IPS-20b (cell line): ENCODE data around the gene EVI5L.

ENCODE experiments used
- H3K27ac ChIP-seq: one replicate; pipeline ENCODE4 v1.5.1; 2013; ENCODE audit warnings: low read length
- H3K27me3 ChIP-seq: 2 replicates; pipeline ENCODE4 v1.6.1; 2013; ENCODE audit warnings: mild to moderate bottlenecking, low read length, inconsistent platforms; ENCODE audit not compliant: insufficient read depth
- H3K36me3 ChIP-seq: 2 replicates; pipeline ENCODE4 v1.6.1; 2013; ENCODE audit warnings: low read depth, mild to moderate bottlenecking, inconsistent platforms, low read length, moderate library complexity; ENCODE audit not compliant: insufficient read depth
- H3K4me1 ChIP-seq: 2 replicates; pipeline ENCODE4 v1.6.1; 2013; ENCODE audit warnings: mild to moderate bottlenecking, control low read depth, inconsistent platforms, low read length, moderate library complexity; ENCODE audit not compliant: insufficient read depth
- H3K4me3 ChIP-seq: 2 replicates; pipeline ENCODE4 v1.5.1; 2013; ENCODE audit warnings: mild to moderate bottlenecking, low read length, inconsistent platforms
- H3K9ac ChIP-seq: 2 replicates; pipeline ENCODE4 v1.6.1; 2013; ENCODE audit warnings: low read depth, mild to moderate bottlenecking, inconsistent platforms, low read length, moderate library complexity
- H3K9me3 ChIP-seq: 2 replicates; pipeline ENCODE4 v1.6.1; 2013; ENCODE audit warnings: mild to moderate bottlenecking, low read depth, low read length, inconsistent platforms; ENCODE audit not compliant: insufficient read depth

EVI5L gene

DNA sequence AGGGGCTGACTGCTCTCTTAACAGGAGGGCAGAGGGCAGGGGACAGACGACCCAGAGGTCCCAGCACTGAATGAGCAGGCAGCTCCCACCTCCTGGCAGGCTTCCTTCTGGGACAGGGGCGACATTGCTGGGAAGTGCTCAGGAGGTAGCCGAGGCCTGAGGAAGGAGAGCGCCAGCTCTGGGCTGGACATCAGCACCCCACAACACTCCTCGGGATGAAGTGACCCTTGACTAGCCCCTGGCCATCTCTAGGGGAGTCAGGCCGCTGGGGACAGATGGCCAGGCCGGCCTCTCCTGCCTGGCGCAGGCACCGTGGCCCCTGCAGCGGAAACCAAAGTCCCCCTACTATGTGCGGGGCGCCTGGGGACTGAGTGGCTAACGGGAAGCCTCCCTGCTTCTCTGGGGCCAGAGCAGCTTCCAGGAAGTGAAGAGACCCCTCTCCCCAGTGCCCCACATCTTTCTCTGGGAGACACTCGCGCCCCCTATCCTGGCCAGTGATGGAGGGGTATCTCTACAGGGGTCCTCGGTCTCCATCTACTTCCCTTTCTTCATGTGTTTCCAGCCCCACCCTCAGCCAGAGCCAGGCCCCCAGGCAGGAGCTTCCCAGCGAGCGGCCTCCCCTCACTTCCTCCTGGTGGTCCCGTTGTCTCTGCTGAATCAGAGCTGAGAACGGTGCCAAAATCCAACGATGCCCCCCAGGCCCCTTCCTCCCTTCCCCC lies 34.1 kb downstream of the EVI5L start:
- peaks cover 9% of the 10 kb centered on the region for H3K4me1 ChIP-seq
- no peak overlapping the region for H3K9ac ChIP-seq
- H3K27ac ChIP-seq, result no peak overlapping the region
- no peaks in the 10 kb centered on the region for H3K9me3 ChIP-seq
- H3K4me3 ChIP-seq, result no peak overlapping the region
- H3K27me3 ChIP-seq, result peaks cover 79% of the 10 kb centered on the region
- H3K36me3 ChIP-seq, result no peaks in the 10 kb centered on the region

DNA sequence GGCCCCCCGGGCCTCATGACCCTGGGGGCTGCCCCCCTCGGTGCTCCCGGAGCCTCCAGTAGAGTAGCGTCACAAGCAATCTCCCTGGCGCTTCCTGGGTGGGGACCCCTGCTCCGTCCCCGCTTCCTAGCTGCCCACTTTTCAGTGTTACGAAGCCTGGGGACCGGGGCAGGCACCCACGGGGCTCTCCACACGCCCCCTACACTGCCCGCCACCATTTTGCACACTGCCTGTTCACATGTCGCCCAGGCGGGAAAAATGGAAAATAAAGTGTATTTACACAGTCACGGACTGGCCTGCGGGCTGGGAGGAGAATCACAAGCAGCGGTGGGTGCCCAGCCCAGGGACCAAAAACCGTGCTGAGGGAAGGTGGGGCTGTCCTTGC lies 34.7 kb downstream of the EVI5L start:
- H3K4me3 ChIP-seq, result no peak overlapping the region
- peaks cover 9% of the 10 kb centered on the region for H3K4me1 ChIP-seq
- H3K27ac ChIP-seq, result no peak overlapping the region
- no peaks in the 10 kb centered on the region for H3K9me3 ChIP-seq
- no peaks in the 10 kb centered on the region for H3K36me3 ChIP-seq
- H3K27me3 ChIP-seq, result peaks cover 77% of the 10 kb centered on the region
- no peak overlapping the region for H3K9ac ChIP-seq

DNA sequence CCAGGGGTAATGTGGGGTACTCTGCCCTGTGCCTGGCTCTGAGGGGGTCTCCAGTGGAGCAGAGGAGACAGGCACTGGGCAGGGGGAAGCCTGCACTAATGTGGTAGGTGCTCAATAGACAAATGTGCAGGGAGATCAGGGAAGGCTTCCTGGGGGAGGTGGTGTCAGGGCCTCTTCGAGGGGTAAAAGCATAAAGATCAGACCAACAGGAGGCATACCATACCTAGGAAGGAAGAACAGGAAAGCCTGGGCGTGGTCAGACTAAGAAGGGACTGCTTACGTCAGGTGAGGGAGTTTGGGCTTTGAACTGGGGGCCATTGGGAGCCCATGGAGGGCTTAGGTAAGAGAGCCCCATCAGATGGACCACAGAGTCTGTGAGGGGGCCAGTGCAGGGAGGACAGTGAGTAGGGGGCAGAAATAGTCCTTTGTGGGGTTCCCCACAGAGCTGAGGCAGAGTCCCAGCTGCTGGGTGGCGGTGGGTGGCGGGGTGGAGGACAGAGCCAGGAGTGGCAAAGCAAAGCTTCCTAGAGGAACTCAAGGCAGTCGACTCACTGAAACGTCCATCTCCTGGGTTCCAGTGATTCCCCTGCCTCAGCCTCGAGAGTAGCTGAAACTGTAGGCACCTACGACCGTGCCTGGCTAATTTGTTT lies 35.4 kb downstream of the EVI5L start:
- peaks cover 71% of the 10 kb centered on the region for H3K27me3 ChIP-seq
- no peak overlapping the region for H3K4me3 ChIP-seq
- H3K4me1 ChIP-seq, result peaks cover 9% of the 10 kb centered on the region

DNA sequence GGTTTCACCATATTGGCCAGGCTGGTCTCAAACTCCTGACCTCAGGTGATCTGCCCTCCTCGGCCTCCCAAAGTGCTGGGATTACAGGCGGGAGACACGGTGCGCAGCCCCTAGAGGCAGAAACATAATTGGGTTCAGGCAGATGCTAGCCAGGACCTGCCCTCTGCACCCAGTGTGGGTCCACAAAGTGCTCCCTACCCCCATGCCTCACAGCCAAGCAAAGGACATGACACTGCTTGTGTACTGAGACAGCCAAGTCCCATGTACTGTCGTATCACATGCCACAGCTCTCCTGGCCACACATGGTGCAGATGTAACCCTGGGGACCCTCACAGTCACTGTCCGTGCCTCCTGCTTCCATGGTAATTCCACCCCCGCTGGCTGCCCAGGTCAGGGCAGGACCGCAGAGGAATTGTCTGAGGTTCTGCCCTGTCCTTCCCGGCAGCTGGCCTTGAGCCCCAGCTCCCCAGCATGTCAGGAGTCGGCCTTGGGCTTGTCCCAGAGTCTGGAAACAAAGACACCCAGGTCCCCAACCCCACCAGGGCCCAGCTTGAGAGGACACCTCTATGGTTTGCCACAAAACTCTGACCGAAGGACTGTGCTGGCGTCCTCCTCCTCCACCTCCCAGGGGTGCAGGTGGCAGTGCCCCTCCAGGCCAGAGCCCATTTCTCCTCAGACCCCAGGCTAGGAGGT lies 36.5 kb downstream of the EVI5L start:
- H3K9me3 ChIP-seq, result no peaks in the 10 kb centered on the region
- H3K27me3 ChIP-seq, result peaks cover 59% of the 10 kb centered on the region
- peaks cover 2% of the 10 kb centered on the region for H3K4me1 ChIP-seq
- no peak overlapping the region for H3K27ac ChIP-seq
- no peaks in the 10 kb centered on the region for H3K36me3 ChIP-seq
- no peak overlapping the region for H3K4me3 ChIP-seq
- H3K9ac ChIP-seq, result no peak overlapping the region

More for the DNA sequence above, 35.4 kb downstream of the EVI5L start:
- no peak overlapping the region for H3K27ac ChIP-seq
- no peaks in the 10 kb centered on the region for H3K9me3 ChIP-seq
- no peak overlapping the region for H3K9ac ChIP-seq
- no peaks in the 10 kb centered on the region for H3K36me3 ChIP-seq

DNA sequence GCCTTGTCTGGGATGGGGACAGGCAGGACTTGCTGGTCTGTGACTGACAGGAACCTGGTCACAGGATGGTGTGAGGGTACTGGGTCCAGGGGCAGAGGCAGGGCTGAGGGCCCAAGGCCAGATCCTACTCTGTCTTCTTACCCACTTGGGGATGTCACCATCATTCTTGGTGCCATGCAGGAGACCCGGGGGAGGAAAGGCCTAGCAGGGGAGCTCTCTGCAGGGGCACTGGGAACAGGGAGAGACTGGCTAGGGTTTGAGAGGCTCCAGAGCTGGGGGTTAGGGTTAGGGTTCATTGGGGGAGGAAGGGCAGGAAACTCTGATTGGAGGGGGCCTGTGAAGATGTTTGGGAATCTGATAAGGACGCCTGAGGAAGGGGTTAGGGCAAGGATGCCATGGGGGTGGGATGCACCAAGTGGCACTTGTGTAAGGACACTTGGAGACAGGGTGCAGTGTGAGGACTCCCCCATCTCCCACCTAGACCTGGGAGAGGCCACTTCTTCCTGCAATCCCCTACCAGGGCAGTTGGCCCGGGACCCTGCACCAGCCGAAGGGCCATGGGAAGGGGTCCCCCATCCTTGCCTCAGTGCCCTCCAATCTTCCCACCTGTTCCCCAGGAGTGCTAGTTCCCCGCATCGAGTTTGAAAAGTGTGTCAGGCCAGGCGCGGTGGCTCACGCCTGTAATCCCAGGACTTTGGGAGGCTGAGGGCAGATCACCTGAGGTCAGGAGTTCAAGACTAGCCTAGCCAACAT lies 37.2 kb downstream of the EVI5L start:
- Histone ChIP-seq H3K27me3 (peaks cover 52% of the 10 kb centered on the region), H3K9me3 (no peaks in the 10 kb centered on the region), H3K27ac (no peak overlapping the region), H3K36me3 (no peaks in the 10 kb centered on the region), H3K9ac (no peak overlapping the region), H3K4me3 (no peak overlapping the region), H3K4me1 (no peaks in the 10 kb centered on the region; the same call in 1 of the 2 replicates)

DNA sequence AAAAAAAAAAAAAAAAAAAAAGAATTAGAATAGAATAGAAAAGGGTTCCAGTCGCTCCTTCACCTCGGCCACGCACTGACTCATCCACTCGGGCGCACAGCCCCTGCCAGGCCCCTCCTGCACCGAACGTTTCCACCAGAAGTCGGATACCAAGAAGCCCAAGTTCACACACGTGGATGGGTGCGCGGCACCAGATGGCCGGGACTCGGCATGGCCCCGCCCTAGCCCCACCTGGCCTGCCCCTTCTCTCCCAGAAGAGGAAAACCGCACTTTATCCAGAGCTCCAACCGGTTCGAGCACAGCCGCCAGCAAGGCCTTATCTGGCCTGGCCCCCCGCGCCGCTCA lies 38.3 kb downstream of the EVI5L start:
- H3K4me3 ChIP-seq, result no peak overlapping the region
- H3K4me1 ChIP-seq, result no peaks in the 10 kb centered on the region; the same call in 1 of the 2 replicates
- no peak overlapping the region for H3K27ac ChIP-seq

DNA sequence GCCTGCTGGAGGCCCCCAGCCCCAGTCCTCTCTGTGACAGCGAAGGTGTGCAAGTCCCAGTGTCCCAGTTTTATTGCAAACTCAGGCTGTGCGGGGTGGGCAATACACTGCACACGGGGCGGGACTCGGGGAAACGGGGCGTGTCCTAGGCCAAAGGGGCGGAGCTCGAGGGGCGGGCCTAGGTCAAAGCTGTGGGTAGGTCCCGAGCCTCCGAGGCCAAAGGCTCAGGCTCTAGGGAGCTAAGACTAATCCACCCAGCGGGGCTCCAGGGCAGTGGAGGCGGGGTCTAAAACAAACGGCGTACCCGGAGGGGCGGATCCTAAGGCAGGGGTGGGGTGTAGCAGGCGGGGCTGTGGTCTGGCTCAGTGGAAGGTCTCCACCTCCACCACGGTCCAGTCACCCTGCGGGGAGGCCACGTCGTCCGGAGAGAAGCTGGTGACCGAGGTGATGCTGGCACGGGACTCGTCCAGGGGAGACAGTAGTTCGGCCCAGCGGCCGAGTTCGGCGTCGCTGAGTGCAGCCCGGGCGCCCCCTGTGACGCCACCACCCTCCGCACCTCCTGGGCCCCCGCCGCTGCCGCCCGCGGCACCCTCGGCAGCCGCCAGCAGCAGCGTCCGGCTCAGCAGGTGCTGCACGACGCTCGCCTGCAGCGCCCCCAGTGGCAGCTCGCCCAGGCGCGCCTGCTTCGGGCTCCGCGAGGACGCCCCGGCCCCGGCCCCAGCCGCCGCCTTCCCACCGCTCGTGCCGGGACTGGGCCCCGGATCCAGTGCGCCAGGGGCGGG lies 38.8 kb downstream of the EVI5L start:
- Histone ChIP-seq H3K9ac (no peak overlapping the region), H3K36me3 (no peaks in the 10 kb centered on the region), H3K27ac (no peak overlapping the region), H3K4me3 (peak overlapping the region; percentile 63; the same call in 1 of the 2 replicates), H3K9me3 (no peaks in the 10 kb centered on the region), H3K4me1 (no peaks in the 10 kb centered on the region; the same call in 1 of the 2 replicates), H3K27me3 (peaks cover 55% of the 10 kb centered on the region)

More for the DNA sequence above, 38.3 kb downstream of the EVI5L start:
- Histone ChIP-seq H3K9me3 (no peaks in the 10 kb centered on the region), H3K9ac (no peak overlapping the region), H3K27me3 (peaks cover 55% of the 10 kb centered on the region), H3K36me3 (no peaks in the 10 kb centered on the region)

DNA sequence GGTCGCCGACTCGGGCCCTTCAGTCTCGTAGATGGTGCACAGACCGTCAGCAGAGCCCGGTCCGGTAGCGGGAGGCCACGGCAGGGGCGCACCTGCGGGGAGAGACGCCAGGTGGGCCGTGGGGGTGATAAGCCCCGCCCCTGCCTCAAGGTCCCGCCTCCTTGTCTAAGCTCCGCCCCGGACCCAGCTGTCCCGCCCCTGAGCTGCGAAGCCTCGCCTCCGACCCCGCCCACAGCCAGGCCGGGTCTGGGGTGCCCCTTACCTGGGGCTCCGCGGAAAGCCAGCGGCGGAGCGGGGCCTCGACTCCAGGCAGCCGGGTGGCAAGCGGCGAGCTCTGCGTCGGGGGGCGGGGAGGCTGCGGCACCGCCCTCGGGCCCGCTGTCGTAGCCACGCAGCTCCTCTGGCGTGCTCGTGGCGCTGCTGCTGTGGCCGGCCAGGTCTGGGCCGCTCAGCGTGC lies 39.5 kb downstream of the EVI5L start:
- no peaks in the 10 kb centered on the region; the same call in 1 of the 2 replicates for H3K4me1 ChIP-seq
- H3K27me3 ChIP-seq, result peaks cover 51% of the 10 kb centered on the region
- H3K9me3 ChIP-seq, result no peaks in the 10 kb centered on the region
- H3K27ac ChIP-seq, result no peak overlapping the region
- H3K36me3 ChIP-seq, result no peaks in the 10 kb centered on the region
- peak overlapping the region; percentile 40; the same call in 1 of the 2 replicates for H3K4me3 ChIP-seq
- H3K9ac ChIP-seq, result no peak overlapping the region

DNA sequence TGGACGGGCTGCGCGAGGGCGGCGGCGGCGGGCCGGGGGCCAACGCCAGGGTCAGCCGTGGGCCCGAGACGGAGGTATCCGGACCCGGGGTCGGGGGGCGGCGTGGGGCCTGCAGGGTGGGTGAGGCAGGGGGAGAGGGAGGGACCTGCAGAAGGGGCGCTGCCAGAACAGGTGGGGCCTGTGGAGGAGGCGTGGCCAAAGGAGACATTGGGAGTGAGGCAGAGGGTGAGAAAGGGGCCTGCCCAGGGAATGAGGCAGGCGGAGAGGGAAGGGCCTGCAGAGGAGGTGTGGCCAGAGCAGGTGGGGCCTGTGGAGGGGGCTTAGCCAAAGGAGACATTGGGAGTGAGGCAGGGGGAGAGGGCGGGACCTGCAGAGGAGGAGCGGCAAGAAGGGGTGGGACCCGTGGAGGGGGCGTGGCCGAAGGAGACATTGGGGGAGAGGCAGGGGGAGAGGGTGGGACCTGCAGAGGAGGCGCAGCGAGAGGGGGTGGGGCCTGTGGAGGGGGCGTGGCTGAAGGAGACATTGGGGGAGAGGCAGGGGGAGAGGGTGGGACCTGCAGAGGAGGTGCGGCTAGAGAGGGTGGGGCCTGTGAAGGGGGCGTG lies 40.0 kb downstream of the EVI5L start:
- Histone ChIP-seq H3K4me1 (no peaks in the 10 kb centered on the region; the same call in 1 of the 2 replicates), H3K9ac (no peak overlapping the region), H3K36me3 (no peaks in the 10 kb centered on the region), H3K27ac (no peak overlapping the region), H3K27me3 (peaks cover 46% of the 10 kb centered on the region), H3K4me3 (peak overlapping the region; percentile 40; the same call in 1 of the 2 replicates), H3K9me3 (no peaks in the 10 kb centered on the region)

DNA sequence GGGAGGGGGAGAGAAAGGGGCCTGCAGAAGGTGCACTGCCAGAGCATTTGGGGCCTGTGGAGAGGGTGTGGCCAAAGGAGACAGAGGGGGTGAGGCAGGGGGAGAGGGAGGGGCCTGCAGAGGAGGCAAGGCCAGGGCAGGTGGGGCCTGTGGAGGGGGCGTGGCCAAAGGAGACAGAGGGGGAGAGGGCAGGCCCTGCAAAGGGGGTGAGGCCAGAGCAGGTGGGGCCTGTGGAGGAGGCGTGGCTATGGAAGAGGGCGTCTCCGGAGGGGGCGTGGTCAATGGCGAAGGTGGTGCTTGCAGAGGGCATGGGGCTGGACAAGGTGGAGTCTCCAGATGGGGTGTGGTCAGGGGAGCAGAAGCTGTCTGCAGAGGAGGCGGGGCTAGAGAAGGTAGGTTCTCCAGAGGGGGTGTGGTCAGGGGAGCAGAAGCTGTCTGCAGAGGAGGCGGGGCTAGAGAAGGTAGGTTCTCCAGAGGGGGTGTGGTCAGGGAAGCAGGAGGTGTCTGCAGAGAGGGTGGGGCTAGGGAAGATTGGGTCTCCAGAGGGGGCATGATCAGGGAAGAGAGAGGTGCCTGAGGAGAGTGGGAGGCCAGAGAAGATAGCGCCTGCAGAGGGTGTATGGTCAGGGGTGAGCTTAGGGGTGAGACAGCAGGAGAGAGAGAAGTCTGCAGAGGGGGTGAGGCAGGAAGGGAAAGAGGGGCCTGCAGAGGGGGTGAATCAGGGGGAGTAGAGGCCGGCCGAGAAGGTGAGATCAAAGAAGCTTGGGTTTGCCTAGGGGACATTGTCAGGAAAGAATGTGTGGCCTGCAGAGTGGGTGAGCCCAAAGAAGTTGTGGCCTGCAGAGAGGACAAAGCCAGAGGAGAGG lies 40.8 kb downstream of the EVI5L start:
- Histone ChIP-seq H3K27me3 (peaks cover 38% of the 10 kb centered on the region), H3K9me3 (no peaks in the 10 kb centered on the region), H3K27ac (no peak overlapping the region), H3K36me3 (no peaks in the 10 kb centered on the region), H3K9ac (no peak overlapping the region; the same call in 1 of the 2 replicates), H3K4me3 (no peak overlapping the region), H3K4me1 (no peaks in the 10 kb centered on the region; the same call in 1 of the 2 replicates)
